IMR-90 (cell line): ENCODE data around the gene C10orf105. TPM values are rescaled to one million over a fixed set of nuclear protein-coding genes. Genes with fewer than 3 reads are reported as not detected.

Experiments used
- ATAC-seq: fragments of 200-7000 bp; cut with Tn5 transposase; 2 replicates; pipeline ENCODE4 v1.9.1; 2020; ENCODE audit warnings: low read depth, mild to moderate bottlenecking, moderate library complexity
- BruUV-seq: library from RNA; stranded (reverse); fragments of 400-500 nt; replicated peaks from 2 replicates; lab custom pipeline; 2021; lab: Mats Ljungman, UMichigan
- CTCF ChIA-PET: fragments of 300-600 bp; formaldehyde crosslinking; extraction: SDS; loops from one replicate; lab custom pipeline; 2021; ENCODE audit warnings: antibody characterized with exemption; lab: Yijun Ruan, JAX
- POLR2A ChIA-PET: fragments of 300-600 bp; sonication (Branson Sonifier 250); formaldehyde crosslinking; loops from one replicate; lab custom pipeline; 2022; ENCODE audit warnings: antibody characterized with exemption; ENCODE audit not compliant: unreplicated experiment; lab: Charles Lee
- DNase-seq: peaks from one replicate; pipeline ENCODE4 v3.0.0; 2013
- H2AFZ ChIP-seq: replicated peaks from 2 replicates; pipeline ENCODE3; 2013; ENCODE audit warnings: low read length, mild to moderate bottlenecking; ENCODE audit not compliant: poor library complexity
- H2AK5ac ChIP-seq: 2 replicates; pipeline ENCODE4 v1.6.1; 2013; ENCODE audit warnings: low read depth, low read length, inconsistent platforms
- H2AK9ac ChIP-seq: replicated peaks from 2 replicates; pipeline ENCODE3; 2013; ENCODE audit warnings: mild to moderate bottlenecking, low read depth, low read length, moderate library complexity; ENCODE audit not compliant: poor library complexity
- H2BK120ac ChIP-seq: 2 replicates; pipeline ENCODE4 v1.6.1; 2013; ENCODE audit warnings: low read depth, low read length, inconsistent platforms
- H2BK15ac ChIP-seq: 3 replicates; pipeline ENCODE4 v1.6.1; 2013; ENCODE audit warnings: low read depth, low read length, inconsistent platforms
- H2BK20ac ChIP-seq: 2 replicates; pipeline ENCODE4 v1.6.1; 2013; ENCODE audit warnings: low read depth, mild to moderate bottlenecking, inconsistent platforms, low read length, moderate library complexity
- H2BK5ac ChIP-seq: 2 replicates; pipeline ENCODE4 v1.6.1; 2013; ENCODE audit warnings: mild to moderate bottlenecking, low read depth, low read length, inconsistent platforms; ENCODE audit not compliant: poor library complexity, severe bottlenecking
- H3K14ac ChIP-seq: replicated peaks from 2 replicates; pipeline ENCODE4 v1.6.1; 2013; ENCODE audit warnings: low read depth, low read length, inconsistent platforms
- H3K18ac ChIP-seq: 2 replicates; pipeline ENCODE4 v1.6.1; 2013; ENCODE audit warnings: low read depth, low read length, control low read depth
- H3K23ac ChIP-seq: 2 replicates; pipeline ENCODE4 v1.6.1; 2013; ENCODE audit warnings: low read depth, low read length, inconsistent platforms
- H3K27ac ChIP-seq: 2 replicates; pipeline ENCODE4 v1.5.1; 2013; ENCODE audit warnings: mild to moderate bottlenecking, control low read depth, low read length; ENCODE audit not compliant: insufficient read depth
- H3K27me3 ChIP-seq: 2 replicates; pipeline ENCODE4 v1.6.1; 2013; ENCODE audit warnings: low read length; ENCODE audit not compliant: control insufficient read depth, insufficient read depth
- H3K36me3 ChIP-seq: 2 replicates; pipeline ENCODE4 v1.6.1; 2013; ENCODE audit warnings: low read length, mixed read lengths; ENCODE audit not compliant: control insufficient read depth, insufficient read depth
- H3K4ac ChIP-seq: 2 replicates; pipeline ENCODE4 v1.6.1; 2013; ENCODE audit warnings: low read depth, low read length, inconsistent platforms
- H3K4me1 ChIP-seq: 2 replicates; pipeline ENCODE4 v1.6.1; 2013; ENCODE audit warnings: low read length, mixed read lengths; ENCODE audit not compliant: control insufficient read depth, insufficient read depth
- H3K4me2 ChIP-seq: 2 replicates; pipeline ENCODE4 v1.6.1; 2013; ENCODE audit warnings: low read depth, mild to moderate bottlenecking, control low read depth, low read length, moderate library complexity
- H3K4me3 ChIP-seq: 2 replicates; pipeline ENCODE4 v1.5.1; 2013; ENCODE audit warnings: low read depth, mild to moderate bottlenecking, control low read depth, low read length, moderate library complexity; ENCODE audit not compliant: insufficient read depth
- H3K56ac ChIP-seq: 2 replicates; pipeline ENCODE4 v1.6.1; 2013; ENCODE audit warnings: low read length, inconsistent platforms; ENCODE audit not compliant: insufficient read depth; ENCODE audit errors: extremely low read depth
- H3K79me1 ChIP-seq, 2 experiments: 2 replicates each; pipeline ENCODE4 v1.6.1; 2013; ENCODE audit warnings: low read length in 2 of 2, inconsistent platforms in 1 of 2, low read depth in 1 of 2
- H3K9ac ChIP-seq: 2 replicates; pipeline ENCODE4 v1.6.1; 2013; ENCODE audit warnings: low read depth, low read length, control low read depth
- H3K9me1 ChIP-seq: 2 replicates; pipeline ENCODE4 v1.6.1; 2013; ENCODE audit warnings: low read length, inconsistent platforms; ENCODE audit not compliant: insufficient read depth
- H3K9me3 ChIP-seq: 2 replicates; pipeline ENCODE4 v1.6.1; 2013; ENCODE audit warnings: low read length; ENCODE audit not compliant: control insufficient read depth, insufficient read depth
- H4K20me1 ChIP-seq: 2 replicates; pipeline ENCODE4 v1.6.1; 2013; ENCODE audit warnings: low read length, inconsistent platforms; ENCODE audit not compliant: insufficient read depth
- H4K5ac ChIP-seq: 2 replicates; pipeline ENCODE4 v1.6.1; 2013; ENCODE audit warnings: mild to moderate bottlenecking, low read depth, low read length, control low read depth
- H4K8ac ChIP-seq, 2 experiments: 2 replicates each; pipeline ENCODE4 v1.6.1; 2013; ENCODE audit warnings: low read depth in 2 of 2, low read length in 2 of 2, control low read depth in 1 of 2, inconsistent platforms in 1 of 2
- H4K91ac ChIP-seq: 2 replicates; pipeline ENCODE4 v1.6.1; 2013; ENCODE audit warnings: low read depth, low read length, inconsistent platforms; ENCODE audit not compliant: insufficient read depth
- BHLHE40 ChIP-seq: fragments of 150-350 bp; IDR thresholded peaks from 2 replicates; pipeline ENCODE4 v1.6.1; 2016; ENCODE audit warnings: mild to moderate bottlenecking, low read depth, low read length
- CEBPB ChIP-seq: IDR thresholded peaks from 2 replicates; pipeline ENCODE4 v1.6.1; 2012; ENCODE audit warnings: low read depth, low read length, improper control_type of control experiment
- CHD1 ChIP-seq: IDR thresholded peaks from 2 replicates; pipeline ENCODE4 v1.6.1; 2012; ENCODE audit warnings: low read depth, low read length, improper control_type of control experiment
- CTCF ChIP-seq: conservative IDR thresholded peaks from 2 replicates; pipeline ENCODE4 v1.5.1; 2012; ENCODE audit warnings: mild to moderate bottlenecking, low read depth, low read length, improper control_type of control experiment
- FOS ChIP-seq: fragments of 150-350 bp; IDR thresholded peaks from 2 replicates; pipeline ENCODE4 v1.6.1; 2016; ENCODE audit warnings: low read depth, low read length
- MAFK ChIP-seq: IDR thresholded peaks from 2 replicates; pipeline ENCODE4 v1.6.1; 2012; ENCODE audit warnings: low read depth, low read length, improper control_type of control experiment
- MAZ ChIP-seq: IDR thresholded peaks from 2 replicates; pipeline ENCODE4 v1.6.1; 2012; ENCODE audit warnings: low read depth, mild to moderate bottlenecking, low read length, improper control_type of control experiment, moderate library complexity, borderline replicate concordance
- MXI1 ChIP-seq: IDR thresholded peaks from 2 replicates; pipeline ENCODE4 v1.6.1; 2012; ENCODE audit warnings: low read depth, mild to moderate bottlenecking, low read length, moderate library complexity, borderline replicate concordance
- NFE2L2 ChIP-seq: fragments of 150-350 bp; IDR thresholded peaks from 2 replicates; pipeline ENCODE4 v1.6.1; 2016; ENCODE audit warnings: low read depth, mild to moderate bottlenecking, low read length
- POLR2A ChIP-seq: IDR thresholded peaks from 2 replicates; pipeline ENCODE4 v1.6.1; 2012; ENCODE audit warnings: mild to moderate bottlenecking, low read depth, low read length
- RAD21 ChIP-seq: IDR thresholded peaks from 2 replicates; pipeline ENCODE4 v1.6.1; 2012; ENCODE audit warnings: low read length, improper control_type of control experiment
- RCOR1 ChIP-seq: IDR thresholded peaks from 2 replicates; pipeline ENCODE4 v1.6.1; 2012; ENCODE audit warnings: mild to moderate bottlenecking, low read length, improper control_type of control experiment; ENCODE audit not compliant: insufficient replicate concordance
- RFX5 ChIP-seq: IDR thresholded peaks from 2 replicates; pipeline ENCODE4 v1.8.0; 2012; ENCODE audit warnings: low read depth, mild to moderate bottlenecking, low read length, moderate library complexity
- SMC3 ChIP-seq: fragments of 150-350 bp; IDR thresholded peaks from 2 replicates; pipeline ENCODE4 v1.6.1; 2016; ENCODE audit warnings: low read depth, mild to moderate bottlenecking, antibody characterized with exemption, low read length, moderate library complexity
- USF2 ChIP-seq: fragments of 150-350 bp; IDR thresholded peaks from 2 replicates; pipeline ENCODE4 v1.6.1; 2017; ENCODE audit warnings: mild to moderate bottlenecking, antibody characterized with exemption, low read length, low read depth
- WGBS, 2 experiments: methylation state at CpG; one replicate each; pipeline versions ENCODE4 v1.1.5 to v1.1.7; 2013; ENCODE audit warnings: missing lambda C conversion rate in 2 of 2; ENCODE audit not compliant: insufficient read length in 1 of 2; ENCODE audit errors: extremely low coverage in 2 of 2; 5-methylcytosine and 5-hydroxymethylcytosine counted together
- dilution Hi-C: fragments of 300-500 bp; cut with HindIII; formaldehyde crosslinking; loops from one replicate; pipeline ENCODE4 v1.14.3; 2018; ENCODE audit warnings: low sequenced_read_pairs; ENCODE audit not compliant: unreplicated experiment
- in situ Hi-C: fragments of 300-500 bp; cut with MboI; formaldehyde crosslinking; loops from 3 replicates; pipeline ENCODE4 v1.14.3; 2019; ENCODE audit warnings: low sequenced_read_pairs, inconsistent platforms, mixed read lengths
- intact Hi-C: fragments of 100-400 bp; cut with micrococcal nuclease; formaldehyde crosslinking; loops from 2 replicates; pipeline ENCODE4 v1.10.0; 2022
- polyA plus RNA-seq, 3 experiments: library from polyadenylated mRNA; depleted of rRNA; stranded (reverse); fragments of >200 nt; gene quantifications; 2 replicates each; pipeline ENCODE4 v1.2.3, GENCODE V29; 2012; ENCODE audit warnings: low replicate concordance in 1 of 3
- total RNA-seq: library from RNA; depleted of rRNA; stranded (reverse); fragments of >200 nt; gene quantifications from 2 replicates; pipeline ENCODE4 v1.2.3, GENCODE V29; 2012
- TF ChIP-seq, protein P1 (sequence below): fragments of 150-350 bp; IDR thresholded peaks from 2 replicates; pipeline ENCODE4 v1.6.1; 2016; ENCODE audit warnings: low read depth, mild to moderate bottlenecking, low read length, moderate library complexity, borderline replicate concordance

The C10orf105 gene
- total and polyA plus RNA-seq, 2 of the 4 experiments (the other 2 are of a cell fraction): under 0.01 TPM; not detected in 1

DNA sequence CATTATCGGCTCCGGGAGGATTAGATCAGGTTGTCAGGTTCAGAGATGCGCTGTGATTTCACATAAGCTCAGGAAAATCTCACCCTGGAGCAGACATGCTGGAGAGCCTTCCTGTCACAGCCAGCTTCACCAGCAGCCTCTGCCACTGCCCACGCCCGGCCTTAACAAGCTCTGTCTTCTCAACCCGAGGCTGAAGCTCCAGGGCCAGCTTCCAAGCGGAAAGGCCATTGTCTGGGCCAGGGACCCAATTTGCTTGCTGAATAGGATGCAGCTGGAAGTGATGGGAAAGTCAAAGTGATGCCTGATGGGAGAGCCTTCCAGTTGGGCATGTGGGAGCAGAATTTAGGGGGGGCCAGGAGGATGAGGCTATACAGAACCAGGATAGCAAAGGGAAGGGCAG is 36.3 kb downstream of the C10orf105 start:
- intact Hi-C loops: no loop called here
- no TSS peak for BruUV-seq
- DNase-seq (no peak), ATAC-seq (no peak)
- H3K4me3 ChIP-seq: no peak overlapping the region
- H4K8ac ChIP-seq: no peak overlapping the region
- no peaks in the 10 kb centered on the region for H3K9me1 ChIP-seq
- WGBS, 2 experiments: 55% methylated on average over 7 of the region's 7 CpGs; no CpG with 5 or more reads in 1 of the 2 experiments
- in situ Hi-C loops: no loop called here
- no peak overlapping the region for H3K4ac ChIP-seq
- no peak overlapping the region for H2AK5ac ChIP-seq
- no peak overlapping the region for H2BK20ac ChIP-seq
- dilution Hi-C loops: no loop called here
- no peak overlapping the region for H3K23ac ChIP-seq
- no peak overlapping the region for H2BK120ac ChIP-seq
- POLR2A ChIA-PET: no interaction called here
- no peak overlapping the region for H4K91ac ChIP-seq
- no peak overlapping the region for H4K5ac ChIP-seq
- no peak overlapping the region for H3K4me2 ChIP-seq
- H3K27ac ChIP-seq: no peak overlapping the region
- CTCF ChIA-PET: no interaction called here
- no peaks in the 10 kb centered on the region for H3K36me3 ChIP-seq
- H3K9ac ChIP-seq: no peak overlapping the region
- no peak overlapping the region for H2BK15ac ChIP-seq
- no peak overlapping the region for H2BK5ac ChIP-seq
- H3K18ac ChIP-seq: no peak overlapping the region
- TF ChIP-seq USF2 (no peak), MXI1 (no peak), NFE2L2 (no peak), MAFK (no peak), RAD21 (no peak), BHLHE40 (no peak), CEBPB (no peak), POLR2A (no peak), RFX5 (no peak), RCOR1 (no peak), MAZ (no peak), CHD1 (no peak), FOS (no peak), CTCF (no peak), SMC3 (no peak)
- TF ChIP-seq, protein P1, sequence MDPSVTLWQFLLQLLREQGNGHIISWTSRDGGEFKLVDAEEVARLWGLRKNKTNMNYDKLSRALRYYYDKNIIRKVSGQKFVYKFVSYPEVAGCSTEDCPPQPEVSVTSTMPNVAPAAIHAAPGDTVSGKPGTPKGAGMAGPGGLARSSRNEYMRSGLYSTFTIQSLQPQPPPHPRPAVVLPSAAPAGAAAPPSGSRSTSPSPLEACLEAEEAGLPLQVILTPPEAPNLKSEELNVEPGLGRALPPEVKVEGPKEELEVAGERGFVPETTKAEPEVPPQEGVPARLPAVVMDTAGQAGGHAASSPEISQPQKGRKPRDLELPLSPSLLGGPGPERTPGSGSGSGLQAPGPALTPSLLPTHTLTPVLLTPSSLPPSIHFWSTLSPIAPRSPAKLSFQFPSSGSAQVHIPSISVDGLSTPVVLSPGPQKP: no peak
- H3K9me3 ChIP-seq: no peaks in the 10 kb centered on the region
- H3K27me3 ChIP-seq: peaks cover 60% of the 10 kb centered on the region
- H3K4me1 ChIP-seq: no peaks in the 10 kb centered on the region
- no peak overlapping the region for H2AK9ac ChIP-seq
- H2AFZ ChIP-seq: no peak overlapping the region
- H3K79me1 ChIP-seq: no peaks in the 10 kb centered on the region
- no peaks in the 10 kb centered on the region for H4K20me1 ChIP-seq
- H3K14ac ChIP-seq: no peak overlapping the region
- no peak overlapping the region for H3K56ac ChIP-seq
